ENCODE measurements around the gene KLF11. TPM values are rescaled to one million over a fixed set of nuclear protein-coding genes. Genes with fewer than 3 reads are reported as not detected.

KLF11 gene
- total RNA-seq, 2 donors from 2014 or later: 9.3 to 13.1 TPM

DNA sequence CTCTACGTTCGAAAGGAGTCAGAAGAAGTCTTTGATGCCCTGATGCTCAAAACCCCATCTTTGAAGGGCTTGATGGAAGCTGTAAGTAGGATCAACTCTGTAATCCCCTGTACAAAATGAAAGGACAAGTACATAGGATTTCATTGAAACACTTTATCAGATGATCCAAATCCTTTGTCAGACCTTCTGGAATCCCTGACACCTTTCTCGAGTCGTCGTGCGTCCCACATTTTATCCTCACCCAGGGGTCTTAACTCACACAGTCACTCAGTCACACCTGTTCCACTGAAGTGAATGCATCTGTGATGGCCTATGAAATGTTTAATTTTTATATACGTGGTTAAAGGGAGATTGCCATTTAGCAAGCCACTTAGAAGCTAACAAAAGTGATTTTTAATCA, 47.0 kb upstream of the KLF11 start:
- Histone ChIP-seq H3K4me1 (ENCODE audit: control insufficient read depth, insufficient read depth, low read length) (no peaks in the 10 kb centered on the region), H3K4me3 (ENCODE audit: low read length) (no peak overlapping the region), H3K27me3 (ENCODE audit: control insufficient read depth, insufficient read depth, low read length, poor library complexity, severe bottlenecking) (no peaks in the 10 kb centered on the region), H3K36me3 (ENCODE audit: control insufficient read depth, insufficient read depth, low read length) (no peaks in the 10 kb centered on the region), H3K9me3 (ENCODE audit: control insufficient read depth, low read length) (no peaks in the 10 kb centered on the region), H3K9ac (ENCODE audit: extremely low read depth, low read length, poor library complexity, severe bottlenecking) (no peak overlapping the region), H3K27ac (ENCODE audit: low read depth, low read length) (no peak overlapping the region)
- TF ChIP-seq, protein P1, sequence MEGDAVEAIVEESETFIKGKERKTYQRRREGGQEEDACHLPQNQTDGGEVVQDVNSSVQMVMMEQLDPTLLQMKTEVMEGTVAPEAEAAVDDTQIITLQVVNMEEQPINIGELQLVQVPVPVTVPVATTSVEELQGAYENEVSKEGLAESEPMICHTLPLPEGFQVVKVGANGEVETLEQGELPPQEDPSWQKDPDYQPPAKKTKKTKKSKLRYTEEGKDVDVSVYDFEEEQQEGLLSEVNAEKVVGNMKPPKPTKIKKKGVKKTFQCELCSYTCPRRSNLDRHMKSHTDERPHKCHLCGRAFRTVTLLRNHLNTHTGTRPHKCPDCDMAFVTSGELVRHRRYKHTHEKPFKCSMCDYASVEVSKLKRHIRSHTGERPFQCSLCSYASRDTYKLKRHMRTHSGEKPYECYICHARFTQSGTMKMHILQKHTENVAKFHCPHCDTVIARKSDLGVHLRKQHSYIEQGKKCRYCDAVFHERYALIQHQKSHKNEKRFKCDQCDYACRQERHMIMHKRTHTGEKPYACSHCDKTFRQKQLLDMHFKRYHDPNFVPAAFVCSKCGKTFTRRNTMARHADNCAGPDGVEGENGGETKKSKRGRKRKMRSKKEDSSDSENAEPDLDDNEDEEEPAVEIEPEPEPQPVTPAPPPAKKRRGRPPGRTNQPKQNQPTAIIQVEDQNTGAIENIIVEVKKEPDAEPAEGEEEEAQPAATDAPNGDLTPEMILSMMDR (conservative IDR thresholded peaks at IDR 0.05): no peak
- no peak for DNase-seq
- Mint-ChIP-seq H3K4me3 (no peak overlapping the region), H3K36me3 (ENCODE audit: low read depth) (no peaks in the 10 kb centered on the region), H3K27me3 (ENCODE audit: insufficient read depth) (no peaks in the 10 kb centered on the region), H3K4me1 (peaks cover 5% of the 10 kb centered on the region), H3K27ac (no peak overlapping the region), H3K9me3 (no peaks in the 10 kb centered on the region)
- WGBS, 2 experiments (ENCODE audit: insufficient coverage in 1 of 2, insufficient read length in 1 of 2): 94 to 95% methylated on average over 6 to 7 of the region's 7 CpGs

DNA sequence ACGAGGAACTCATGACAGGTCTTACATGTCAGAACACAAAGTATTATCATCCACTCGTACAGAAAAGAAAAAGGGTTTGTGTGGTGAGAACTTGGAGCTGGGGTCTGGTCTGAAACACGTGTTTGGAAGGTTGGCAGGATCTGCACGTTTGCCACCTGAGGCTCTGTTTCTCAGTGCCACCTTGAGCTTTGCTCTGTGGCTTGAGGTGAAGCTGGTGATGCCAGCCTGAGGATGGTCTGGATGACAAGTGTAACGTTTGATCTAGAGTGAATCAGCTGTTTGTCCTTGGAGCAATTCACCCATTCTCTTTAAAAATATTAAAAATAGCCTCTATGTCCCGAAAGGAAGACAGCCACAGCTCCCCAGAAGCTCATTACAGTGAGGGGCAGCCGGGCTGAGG, 45.4 kb upstream of the KLF11 start:
- 80 to 93% methylated on average over 5 to 7 of the region's 7 CpGs for WGBS, 2 experiments (ENCODE audit: insufficient coverage in 1 of 2, insufficient read length in 1 of 2)
- H3K27ac Mint-ChIP-seq: no peak overlapping the region
- DNase-seq: no peak
- H3K36me3 Mint-ChIP-seq (ENCODE audit: low read depth): no peaks in the 10 kb centered on the region
- Histone ChIP-seq H3K9ac (ENCODE audit: extremely low read depth, low read length, poor library complexity, severe bottlenecking) (no peak overlapping the region), H3K36me3 (ENCODE audit: control insufficient read depth, insufficient read depth, low read length) (no peaks in the 10 kb centered on the region), H3K27me3 (ENCODE audit: control insufficient read depth, insufficient read depth, low read length, poor library complexity, severe bottlenecking) (no peaks in the 10 kb centered on the region), H3K4me3 (ENCODE audit: low read length) (no peak overlapping the region), H3K27ac (ENCODE audit: low read depth, low read length) (no peak overlapping the region), H3K4me1 (ENCODE audit: control insufficient read depth, insufficient read depth, low read length) (no peaks in the 10 kb centered on the region), H3K9me3 (ENCODE audit: control insufficient read depth, low read length) (no peaks in the 10 kb centered on the region)
- H3K4me1 Mint-ChIP-seq: peaks cover 5% of the 10 kb centered on the region
- H3K4me3 Mint-ChIP-seq: no peak overlapping the region
- TF ChIP-seq, protein P1 (conservative IDR thresholded peaks at IDR 0.05): no peak
- no peaks in the 10 kb centered on the region for H3K9me3 Mint-ChIP-seq
- H3K27me3 Mint-ChIP-seq (ENCODE audit: insufficient read depth): no peaks in the 10 kb centered on the region

DNA sequence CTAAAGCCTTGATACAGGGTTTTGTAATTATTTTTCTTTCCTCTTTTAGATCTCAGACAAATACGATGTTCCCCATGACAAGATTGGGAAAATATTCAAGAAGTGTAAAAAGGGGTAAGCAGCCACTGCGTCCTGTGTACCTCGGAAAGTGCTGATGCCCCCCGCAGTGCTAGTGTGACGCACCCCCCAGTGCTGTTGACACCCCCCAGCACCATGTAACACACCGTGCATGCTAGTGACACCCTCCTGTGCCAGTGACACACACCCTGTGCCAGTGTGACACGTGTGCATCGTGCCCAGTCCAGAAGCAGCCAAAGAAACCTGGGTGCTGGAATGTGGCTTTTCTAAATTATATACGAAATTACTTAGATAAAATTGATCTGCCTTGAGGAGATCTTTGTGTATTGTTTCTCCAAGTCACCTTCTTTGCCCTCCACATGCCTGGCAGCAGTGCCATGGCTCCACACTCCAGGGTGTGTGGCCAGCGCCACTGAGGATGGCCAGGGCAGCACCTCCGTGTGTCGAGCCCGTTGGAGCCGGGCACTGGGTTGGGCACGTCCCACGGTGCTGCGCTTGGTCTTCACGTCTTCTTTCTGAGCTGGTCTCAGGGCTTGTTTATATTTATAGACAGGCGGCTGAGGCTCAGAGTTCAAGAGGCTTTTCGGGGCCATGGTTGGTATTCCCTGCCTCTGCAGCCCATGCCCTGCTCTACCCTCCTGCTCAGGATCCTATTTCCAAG, 44.3 kb upstream of the KLF11 start:
- Mint-ChIP-seq H3K27ac (no peak overlapping the region), H3K27me3 (ENCODE audit: insufficient read depth) (no peaks in the 10 kb centered on the region), H3K4me3 (no peak overlapping the region), H3K36me3 (ENCODE audit: low read depth) (no peaks in the 10 kb centered on the region), H3K9me3 (no peaks in the 10 kb centered on the region), H3K4me1 (peaks cover 5% of the 10 kb centered on the region)
- no peak overlapping the region for H3K4me3 ChIP-seq (ENCODE audit: low read length)
- no peak overlapping the region for H3K9ac ChIP-seq (ENCODE audit: extremely low read depth, low read length, poor library complexity, severe bottlenecking)
- H3K27me3 ChIP-seq (ENCODE audit: control insufficient read depth, insufficient read depth, low read length, poor library complexity, severe bottlenecking): no peaks in the 10 kb centered on the region
- DNase-seq: no peak
- no peaks in the 10 kb centered on the region for H3K36me3 ChIP-seq (ENCODE audit: control insufficient read depth, insufficient read depth, low read length)
- TF ChIP-seq, protein P1 (conservative IDR thresholded peaks at IDR 0.05): no peak
- no peaks in the 10 kb centered on the region for H3K4me1 ChIP-seq (ENCODE audit: control insufficient read depth, insufficient read depth, low read length)
- 94 to 96% methylated on average over 16 to 20 of the region's 20 CpGs for WGBS, 2 experiments (ENCODE audit: insufficient coverage in 1 of 2, insufficient read length in 1 of 2)
- no peak overlapping the region for H3K27ac ChIP-seq (ENCODE audit: low read depth, low read length)
- no peaks in the 10 kb centered on the region for H3K9me3 ChIP-seq (ENCODE audit: control insufficient read depth, low read length)
